OCI-LY3 (cell line): ENCODE measurements around the gene FGF3.

Experiments
- H2AFZ ChIP-seq: fragments of 200-600, 300-600 bp; shearing (Covaris generic); 2 replicates; pipeline ENCODE4 v1.6.0; 2014; ENCODE audit warnings: antibody characterized with exemption, low read depth, low read length
- H3K27ac ChIP-seq: fragments of 200-600, 300-600 bp; sonication (generic); 2 replicates; pipeline ENCODE4 v1.5.1; 2014; ENCODE audit warnings: mild to moderate bottlenecking, low read length, moderate library complexity, mixed read lengths
- H3K27me3 ChIP-seq: fragments of 200-600, 300-600 bp; sonication (generic); 2 replicates; pipeline ENCODE4 v1.6.1; 2014; ENCODE audit warnings: low read depth, low read length, mixed read lengths
- H3K36me3 ChIP-seq: fragments of 200-600, 300-600 bp; sonication (generic); replicated peaks from 2 replicates; pipeline ENCODE3; 2014; ENCODE audit warnings: low read depth, low read length, mixed read lengths
- H3K4me1 ChIP-seq: fragments of 300-600, 200-600 bp; sonication (generic); 2 replicates; pipeline ENCODE4 v1.6.1; 2014; ENCODE audit warnings: low read length, mixed read lengths
- H3K4me2 ChIP-seq: fragments of 200-600, 300-600 bp; sonication (generic); 2 replicates; pipeline ENCODE4 v1.6.1; 2014; ENCODE audit warnings: low read length, mixed read lengths
- H3K4me3 ChIP-seq: fragments of 300-600, 200-600 bp; sonication (generic); 2 replicates; pipeline ENCODE4 v1.5.1; 2014; ENCODE audit warnings: antibody characterized with exemption, mild to moderate bottlenecking, low read length, moderate library complexity
- H3K79me2 ChIP-seq: fragments of 300-600, 200-600 bp; shearing (Covaris generic); 2 replicates; pipeline ENCODE4 v1.6.1; 2014; ENCODE audit warnings: mild to moderate bottlenecking, low read length, mixed read lengths
- H3K9ac ChIP-seq: fragments of 300-600, 200-600 bp; shearing (Covaris generic); 2 replicates; pipeline ENCODE4 v1.6.0; 2014; ENCODE audit warnings: mild to moderate bottlenecking, low read length, moderate library complexity
- H3K9me3 ChIP-seq: fragments of 200-600, 300-600 bp; shearing (Covaris generic); 2 replicates; pipeline ENCODE4 v1.6.1; 2014; ENCODE audit warnings: low read length, mixed read lengths; ENCODE audit not compliant: insufficient read depth
- H4K20me1 ChIP-seq: fragments of 200-600, 300-600 bp; sonication (generic); 2 replicates; pipeline ENCODE4 v1.6.1; 2016; ENCODE audit warnings: low read length, mixed read lengths; ENCODE audit not compliant: insufficient read depth
- EZH2phosphoT487 ChIP-seq: fragments of 200-600 bp; shearing (Covaris generic); IDR thresholded peaks from 2 replicates; pipeline ENCODE4 v1.6.1; 2018; ENCODE audit warnings: antibody characterized with exemption, mixed run types, low read depth
- TF ChIP-seq, protein P1 (sequence below): fragments of 200-600, 300-600 bp; sonication (generic); IDR thresholded peaks from 2 replicates; pipeline ENCODE4 v1.5.1; 2014; ENCODE audit warnings: antibody characterized with exemption, low read length, low read depth

FGF3 gene

DNA sequence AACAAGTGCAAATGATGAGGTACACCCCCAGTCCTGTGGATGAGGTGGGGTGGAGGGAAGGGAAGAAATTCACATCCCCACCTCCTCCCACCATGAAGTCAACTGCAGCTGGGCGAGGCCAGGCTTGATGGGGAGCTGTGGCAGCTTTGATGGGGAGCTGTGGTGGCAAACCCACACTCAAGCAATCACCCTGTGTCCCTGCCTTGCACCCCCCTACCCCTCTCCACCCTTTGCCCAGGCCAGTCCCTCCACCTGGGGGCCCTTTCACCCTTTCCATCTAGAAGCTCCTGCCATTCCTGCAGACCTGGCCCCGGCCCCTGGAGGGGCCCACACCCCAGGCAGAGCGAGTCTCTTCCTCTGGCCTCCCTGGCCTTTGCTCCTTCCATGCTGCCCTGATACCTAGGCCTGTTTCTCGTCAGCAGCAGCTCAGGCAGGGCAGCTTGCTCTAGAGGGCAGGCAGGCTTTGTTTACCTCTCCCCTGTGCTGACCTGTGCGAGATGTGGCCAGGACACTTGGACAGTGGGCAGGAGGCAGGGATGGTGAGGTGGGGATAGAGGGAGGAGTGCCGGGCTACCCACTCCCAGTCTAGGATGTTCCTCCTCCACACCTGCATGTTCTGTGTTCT lies 4.5 kb upstream of the FGF3 start:
- Histone ChIP-seq H3K4me2 (no peak overlapping the region), H3K4me1 (no peaks in the 10 kb centered on the region), H3K36me3 (no peaks in the 10 kb centered on the region), H3K79me2 (no peaks in the 10 kb centered on the region), H3K9me3 (no peaks in the 10 kb centered on the region), H2AFZ (no peak overlapping the region), H3K9ac (no peak overlapping the region), H4K20me1 (no peaks in the 10 kb centered on the region), H3K27me3 (peaks cover 10% of the 10 kb centered on the region), H3K4me3 (no peak overlapping the region), H3K27ac (no peak overlapping the region)
- TF ChIP-seq EZH2phosphoT487: no peak
- TF ChIP-seq, protein P1, sequence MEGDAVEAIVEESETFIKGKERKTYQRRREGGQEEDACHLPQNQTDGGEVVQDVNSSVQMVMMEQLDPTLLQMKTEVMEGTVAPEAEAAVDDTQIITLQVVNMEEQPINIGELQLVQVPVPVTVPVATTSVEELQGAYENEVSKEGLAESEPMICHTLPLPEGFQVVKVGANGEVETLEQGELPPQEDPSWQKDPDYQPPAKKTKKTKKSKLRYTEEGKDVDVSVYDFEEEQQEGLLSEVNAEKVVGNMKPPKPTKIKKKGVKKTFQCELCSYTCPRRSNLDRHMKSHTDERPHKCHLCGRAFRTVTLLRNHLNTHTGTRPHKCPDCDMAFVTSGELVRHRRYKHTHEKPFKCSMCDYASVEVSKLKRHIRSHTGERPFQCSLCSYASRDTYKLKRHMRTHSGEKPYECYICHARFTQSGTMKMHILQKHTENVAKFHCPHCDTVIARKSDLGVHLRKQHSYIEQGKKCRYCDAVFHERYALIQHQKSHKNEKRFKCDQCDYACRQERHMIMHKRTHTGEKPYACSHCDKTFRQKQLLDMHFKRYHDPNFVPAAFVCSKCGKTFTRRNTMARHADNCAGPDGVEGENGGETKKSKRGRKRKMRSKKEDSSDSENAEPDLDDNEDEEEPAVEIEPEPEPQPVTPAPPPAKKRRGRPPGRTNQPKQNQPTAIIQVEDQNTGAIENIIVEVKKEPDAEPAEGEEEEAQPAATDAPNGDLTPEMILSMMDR: no peak

DNA sequence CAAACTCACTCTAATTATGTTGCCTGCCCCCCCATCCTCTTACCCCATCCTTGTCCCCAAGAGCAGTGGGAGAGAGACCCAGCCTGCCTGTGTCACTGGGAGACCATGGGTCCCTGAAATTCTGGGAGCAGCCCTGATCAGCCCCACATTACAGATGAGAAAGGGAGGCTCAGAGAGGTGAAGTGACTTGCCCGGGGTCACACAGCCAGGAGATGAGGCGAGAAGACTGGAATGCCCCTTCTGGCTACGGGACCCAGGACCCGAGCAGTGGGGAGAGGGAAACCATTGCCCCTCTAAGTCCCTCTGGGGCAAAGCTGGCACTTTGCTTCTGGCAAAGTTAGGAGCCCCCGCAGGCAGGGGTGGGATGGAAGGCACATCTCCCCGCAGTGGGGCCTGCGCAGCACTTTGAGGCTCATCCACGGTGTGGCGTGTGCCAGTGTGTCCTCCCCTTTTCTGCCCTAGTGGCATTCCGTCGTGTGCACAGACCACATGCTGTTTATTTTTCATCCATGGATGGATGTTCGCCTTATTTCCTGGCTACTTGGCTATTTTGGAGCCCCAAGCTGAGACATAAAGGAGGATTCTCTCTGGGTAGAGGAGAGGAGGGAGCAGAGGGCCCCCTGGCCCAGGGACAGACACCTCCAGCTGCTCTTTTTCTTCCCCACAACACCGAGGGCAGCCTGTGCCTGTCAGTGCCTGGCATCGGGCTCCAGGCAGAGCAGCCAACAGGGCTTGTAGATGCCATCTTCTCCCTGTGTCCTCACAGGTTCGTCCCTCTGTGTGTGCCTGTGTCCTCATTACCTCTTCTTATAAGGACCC lies 3.7 kb upstream of the FGF3 start:
- TF ChIP-seq EZH2phosphoT487: no peak
- TF ChIP-seq, protein P1: no peak
- Histone ChIP-seq H3K9me3 (no peaks in the 10 kb centered on the region), H3K4me2 (no peak overlapping the region), H3K36me3 (no peaks in the 10 kb centered on the region), H3K4me1 (no peaks in the 10 kb centered on the region), H3K27me3 (peaks cover 10% of the 10 kb centered on the region), H2AFZ (no peak overlapping the region), H4K20me1 (no peaks in the 10 kb centered on the region), H3K4me3 (no peak overlapping the region), H3K27ac (no peak overlapping the region), H3K9ac (no peak overlapping the region), H3K79me2 (no peaks in the 10 kb centered on the region)

DNA sequence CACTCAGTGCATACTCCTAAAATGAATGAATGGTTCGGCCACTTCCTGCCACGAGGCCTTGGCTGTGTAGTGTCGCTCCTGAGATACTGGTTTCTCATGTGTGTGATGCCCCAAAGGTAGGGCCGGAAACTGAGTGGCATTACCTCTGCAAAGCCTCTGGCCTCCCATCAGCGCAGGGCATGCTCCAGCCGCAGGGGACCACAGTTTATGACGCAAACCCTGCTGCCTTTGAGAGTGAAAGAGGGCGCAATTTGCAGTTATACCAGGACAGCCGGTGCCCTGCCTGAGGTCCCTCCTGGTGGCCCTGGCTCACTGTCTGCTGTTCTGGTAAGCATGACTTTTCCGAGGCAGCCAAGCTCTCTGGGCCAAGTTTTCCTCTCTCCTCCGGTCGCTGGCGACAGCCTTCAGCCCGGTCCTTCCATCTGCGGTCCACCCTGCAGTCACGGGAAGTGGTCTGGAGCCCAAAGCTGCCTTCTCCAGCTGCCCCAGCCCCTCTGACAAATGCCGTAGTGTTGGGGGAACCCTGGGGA lies 2.4 kb upstream of the FGF3 start:
- Histone ChIP-seq H3K27me3 (peaks cover 10% of the 10 kb centered on the region), H3K27ac (no peak overlapping the region), H3K4me2 (no peak overlapping the region), H4K20me1 (no peaks in the 10 kb centered on the region), H3K4me3 (no peak overlapping the region), H3K4me1 (no peaks in the 10 kb centered on the region), H3K9ac (no peak overlapping the region), H2AFZ (no peak overlapping the region), H3K36me3 (no peaks in the 10 kb centered on the region), H3K79me2 (no peaks in the 10 kb centered on the region), H3K9me3 (no peaks in the 10 kb centered on the region)
- no peak for TF ChIP-seq EZH2phosphoT487
- TF ChIP-seq, protein P1: no peak

DNA sequence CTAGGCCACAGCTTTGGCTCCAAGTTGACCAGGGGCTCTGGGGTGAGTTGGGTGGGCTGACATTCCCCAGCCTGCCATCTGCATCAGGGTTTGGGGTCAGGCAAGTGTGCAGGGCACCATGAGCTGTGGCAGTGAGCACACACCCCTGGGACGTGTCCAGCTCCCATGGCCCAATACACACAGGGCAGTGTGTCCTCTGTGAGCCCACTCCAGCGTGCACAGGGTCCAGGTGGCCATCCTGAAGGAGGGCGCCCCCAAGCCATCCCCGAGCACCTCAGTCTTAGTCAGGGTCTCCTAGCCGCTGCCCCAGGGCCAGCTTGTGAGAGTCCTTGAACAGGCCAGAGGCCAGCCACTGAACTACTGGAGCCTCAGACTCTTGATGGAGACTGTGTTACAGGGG lies 1.2 kb upstream of the FGF3 start:
- Histone ChIP-seq H3K36me3 (no peaks in the 10 kb centered on the region), H3K9ac (no peak overlapping the region), H3K27me3 (peaks cover 6% of the 10 kb centered on the region), H3K79me2 (no peaks in the 10 kb centered on the region), H3K4me2 (no peak overlapping the region), H4K20me1 (no peaks in the 10 kb centered on the region), H2AFZ (no peak overlapping the region), H3K4me3 (no peak overlapping the region), H3K4me1 (no peaks in the 10 kb centered on the region), H3K27ac (no peak overlapping the region), H3K9me3 (no peaks in the 10 kb centered on the region)
- TF ChIP-seq, protein P1: no peak
- no peak for TF ChIP-seq EZH2phosphoT487
